LoVo (cell line): ENCODE results near the gene KIF21B.

Source experiments
- DNase-seq: peaks from one replicate; pipeline ENCODE4 v3.0.0-alpha.2; 2016; ENCODE audit warnings: low spot score

KIF21B gene

DNA sequence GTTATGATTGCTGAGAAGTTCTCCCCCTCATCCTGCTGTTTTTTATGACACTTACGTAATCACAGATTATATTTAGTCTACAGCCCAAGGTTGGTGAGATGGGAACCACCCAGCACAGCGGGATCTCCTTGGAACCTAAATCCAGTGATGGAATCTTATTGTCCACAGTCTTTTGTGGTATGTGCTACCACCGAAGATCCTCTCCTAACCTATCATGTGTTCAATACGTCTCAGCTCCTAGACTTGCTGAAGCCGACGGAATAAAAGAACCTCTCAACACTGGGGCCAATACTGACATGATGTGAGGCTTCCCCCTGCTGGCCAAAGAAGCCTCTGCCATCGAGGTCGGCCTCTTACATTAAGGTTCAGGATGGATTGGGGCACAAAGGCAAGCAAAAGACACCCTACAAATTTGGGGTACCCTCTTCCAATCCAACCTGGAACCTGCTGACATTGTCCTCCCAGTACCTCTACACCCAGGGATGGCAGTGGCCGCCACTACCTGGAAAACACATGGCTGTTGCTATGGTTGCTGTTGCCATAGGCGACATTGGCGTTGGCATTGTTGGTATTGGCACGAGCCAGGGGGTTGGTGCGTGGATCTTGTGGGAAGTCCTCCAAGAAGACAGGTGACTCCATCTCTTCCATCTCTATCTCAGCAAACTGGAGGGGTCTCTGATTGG, 19.4 kb upstream of the KIF21B start:
- DNase-seq = peak; percentile 64

GRCh38 chr1:201041011-201041410, 17.5 kb upstream of the KIF21B start:
- DNase-seq = no peak

DNA sequence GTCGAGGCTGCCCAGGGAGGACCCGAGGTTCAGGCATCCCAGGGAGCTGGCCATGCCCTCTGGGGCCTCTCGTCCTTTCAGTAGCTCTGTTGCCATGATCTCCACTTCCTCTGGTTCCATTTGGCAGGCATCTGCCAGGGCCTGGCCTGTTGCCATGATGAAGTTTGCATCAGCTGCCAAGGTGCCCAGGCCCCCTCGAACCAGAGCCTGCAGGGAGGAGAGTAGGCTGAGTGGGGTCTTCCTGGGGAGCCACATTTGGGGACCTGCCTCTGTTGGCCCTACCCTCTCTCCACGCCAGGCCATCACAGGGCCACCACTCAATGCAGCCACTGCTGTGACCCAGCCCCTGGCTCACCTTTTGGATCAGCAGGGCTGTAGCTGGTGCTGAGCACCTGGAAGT, 16.4 kb upstream of the KIF21B start:
- DNase-seq = no peak

- no peak for DNase-seq
Observed at GRCh38 chr1:201039418-201039817, 15.9 kb upstream of the KIF21B start.

GRCh38 chr1:201038186-201038876, 14.8 kb upstream of the KIF21B start:
- no peak for DNase-seq

- no peak for DNase-seq
Observed at GRCh38 chr1:201036188-201036842, 12.8 kb upstream of the KIF21B start.

GRCh38 chr1:201034671-201035070, 11.2 kb upstream of the KIF21B start:
- DNase-seq = no peak

GRCh38 chr1:201032408-201032807, 8.9 kb upstream of the KIF21B start:
- DNase-seq = no peak

GRCh38 chr1:201028461-201028889, 5.0 kb upstream of the KIF21B start:
- DNase-seq = peak; percentile 50

DNA sequence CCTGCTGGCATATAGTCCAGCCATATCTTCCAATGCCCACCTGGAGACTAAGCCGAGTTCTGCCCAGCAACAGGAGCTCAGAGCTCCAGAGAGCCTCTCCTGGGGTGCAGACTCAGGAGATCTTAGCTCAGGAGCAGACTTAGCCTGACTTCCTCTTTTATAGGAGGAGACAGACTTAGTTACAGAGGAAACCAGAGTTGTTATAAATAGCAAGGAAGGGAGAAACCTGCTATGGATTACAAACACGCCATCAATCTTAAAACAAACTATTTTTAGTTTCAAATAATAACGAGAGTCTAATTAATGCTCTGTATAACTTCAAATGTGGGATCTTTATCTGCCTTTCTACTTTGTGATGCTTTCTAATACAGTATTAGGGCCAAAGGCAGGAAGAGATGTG, 3.3 kb upstream of the KIF21B start:
- no peak for DNase-seq

DNA sequence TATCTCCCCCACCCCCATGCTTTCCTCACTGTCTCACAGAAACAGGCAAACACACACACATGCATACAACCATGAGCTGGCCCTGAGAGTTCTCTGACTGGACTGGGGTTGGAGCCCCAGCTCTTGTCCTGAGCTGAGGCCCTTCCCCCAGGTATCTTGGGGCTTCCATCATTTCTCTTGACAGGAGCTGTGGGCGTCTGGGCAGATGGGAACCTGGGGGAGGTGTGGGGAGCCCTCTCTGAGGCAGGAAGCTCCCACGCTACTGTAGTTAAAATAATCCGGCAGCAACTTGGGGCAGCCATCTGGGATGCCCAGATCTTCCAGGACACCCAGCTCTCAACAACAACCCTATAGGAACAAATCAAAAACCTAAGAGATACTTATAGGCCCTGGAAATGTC, 2.7 kb upstream of the KIF21B start:
- no peak for DNase-seq

- DNase-seq = no peak
Observed at GRCh38 chr1:201025571-201026002, 2.1 kb upstream of the KIF21B start.

DNA sequence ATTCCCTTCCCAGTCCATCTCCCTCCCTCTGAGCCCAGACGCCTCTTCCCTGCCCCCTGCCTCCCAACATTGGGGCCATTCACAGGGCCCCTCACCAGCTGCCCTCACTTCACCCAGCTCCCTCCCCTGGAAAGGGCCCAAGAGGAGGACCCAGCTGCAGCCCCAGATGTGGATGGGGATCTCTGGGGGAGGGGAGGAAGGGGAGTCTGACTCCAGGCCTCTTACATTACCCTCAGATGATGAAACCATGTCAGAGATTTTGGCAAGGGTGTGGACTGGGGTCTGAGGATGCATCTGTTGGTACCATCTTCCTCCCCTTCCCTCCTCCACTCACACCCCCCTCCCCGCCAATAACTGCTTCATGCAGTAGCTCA, 1.1 kb upstream of the KIF21B start:
- no peak for DNase-seq

DNA sequence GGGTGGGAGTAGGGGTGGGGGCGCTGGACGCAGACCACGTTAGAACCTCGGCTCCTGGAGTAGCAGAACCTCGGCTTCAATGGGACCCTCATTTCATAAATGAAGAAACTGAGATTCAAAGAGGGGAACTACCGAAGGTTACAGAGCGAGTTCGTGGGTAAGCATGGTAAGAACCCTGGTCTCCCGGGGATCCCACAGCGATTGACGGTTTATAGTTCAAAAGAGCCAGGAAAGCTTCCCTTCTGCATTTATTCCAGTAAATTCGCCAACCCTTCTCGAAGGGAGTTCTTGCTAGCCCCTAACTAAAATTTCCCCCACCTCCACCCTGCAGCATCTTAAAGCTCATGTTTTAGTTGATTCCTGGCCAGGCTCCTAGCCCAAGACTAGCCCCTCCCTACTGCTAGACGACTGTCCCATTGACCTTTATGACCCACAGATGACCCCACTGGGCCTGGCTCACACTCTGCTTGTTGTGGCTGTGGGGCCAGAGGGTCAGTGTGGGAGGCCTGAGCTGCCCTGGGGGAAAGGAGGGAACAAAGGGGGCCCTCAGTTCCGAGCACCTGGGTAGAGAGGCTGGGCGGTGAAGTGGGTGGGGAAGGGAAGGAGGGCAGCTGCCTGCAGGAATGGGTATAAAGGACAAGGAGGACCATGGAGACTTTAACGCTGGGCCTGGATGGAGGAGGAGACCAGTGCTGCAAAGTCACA, 558 bp upstream of the KIF21B start:
- DNase-seq = no peak

DNA sequence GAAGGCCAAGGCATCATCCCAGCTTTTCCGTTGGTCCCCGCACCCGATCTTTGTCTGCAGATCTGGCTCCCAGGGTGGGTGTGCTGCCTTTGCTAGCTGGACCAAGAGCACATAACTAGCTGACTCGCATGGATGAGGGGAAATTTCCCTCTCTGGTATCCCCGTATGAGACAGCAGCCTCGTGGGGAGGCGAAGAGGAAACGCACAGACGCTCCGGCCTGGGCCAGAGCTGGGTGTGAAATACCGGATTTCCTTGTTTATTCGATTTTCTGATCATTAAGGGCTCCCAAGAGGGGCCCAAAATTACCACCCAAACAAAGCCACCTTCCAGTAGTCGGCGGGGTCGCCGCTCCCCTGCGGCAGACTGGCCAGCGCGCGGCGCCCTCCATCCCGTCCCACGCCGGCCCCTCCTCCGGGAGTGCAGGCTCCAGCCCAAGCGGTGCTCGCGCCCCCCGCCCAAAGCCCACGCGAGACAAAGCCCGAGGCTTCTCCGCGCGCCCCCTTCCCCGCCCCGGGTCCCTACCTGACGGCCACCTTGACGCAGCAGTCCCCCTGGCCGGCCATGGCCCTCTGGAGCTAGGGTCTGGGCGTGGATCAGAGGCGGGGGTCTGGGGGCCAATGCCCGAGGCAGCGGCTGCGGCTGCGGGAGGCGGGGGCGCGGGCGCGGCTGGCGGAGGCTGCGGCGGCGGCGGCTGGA, 546 bp downstream of the KIF21B start:
- no peak for DNase-seq

- no peak for DNase-seq
Observed at GRCh38 chr1:201022493-201022819, 1.1 kb downstream of the KIF21B start.

- DNase-seq = no peak
Observed at GRCh38 chr1:201021630-201022492, 1.7 kb downstream of the KIF21B start.

DNA sequence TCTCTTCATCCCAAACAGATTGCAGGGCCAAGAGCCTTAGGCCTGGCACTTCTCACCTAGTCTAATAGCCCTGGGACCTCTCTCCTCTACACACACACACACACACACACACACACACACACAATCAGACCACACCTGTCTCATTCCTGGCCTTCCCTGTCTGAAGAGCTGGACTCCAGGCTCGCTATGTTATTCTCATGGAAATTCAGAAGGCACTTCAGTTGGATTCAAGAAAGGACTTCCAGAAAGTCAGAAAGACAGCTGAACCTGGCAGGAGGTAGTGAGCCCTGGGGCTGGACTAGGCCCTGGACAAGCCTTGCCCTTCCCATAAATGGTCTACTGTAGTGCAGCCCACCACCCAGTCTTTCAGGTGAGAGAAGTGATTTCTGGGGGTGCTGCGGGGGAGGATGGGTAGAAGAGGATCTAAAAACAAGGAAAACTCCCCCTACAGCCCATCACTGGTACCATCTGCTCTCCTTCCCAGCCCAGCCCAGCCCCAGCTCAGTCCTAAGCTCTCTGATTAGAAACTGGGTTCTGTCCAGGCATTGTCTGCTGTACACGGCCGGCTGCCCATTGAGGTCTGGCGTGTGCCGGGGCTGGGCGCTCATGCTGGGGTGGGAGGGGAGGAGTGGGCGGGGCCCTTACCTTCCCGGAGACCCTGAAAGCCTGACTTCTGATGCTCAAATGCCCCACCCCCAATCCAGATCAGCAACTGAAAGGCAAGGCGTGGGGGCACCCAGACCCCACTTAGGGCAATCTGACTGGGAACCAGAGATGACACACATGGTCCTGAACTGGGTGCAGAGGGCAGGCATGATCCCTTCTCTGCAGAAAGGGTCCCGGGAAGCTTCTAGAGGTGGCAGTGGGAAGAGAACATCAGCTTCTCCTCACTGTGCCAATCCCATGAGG, 2.5 kb downstream of the KIF21B start:
- no peak for DNase-seq

DNA sequence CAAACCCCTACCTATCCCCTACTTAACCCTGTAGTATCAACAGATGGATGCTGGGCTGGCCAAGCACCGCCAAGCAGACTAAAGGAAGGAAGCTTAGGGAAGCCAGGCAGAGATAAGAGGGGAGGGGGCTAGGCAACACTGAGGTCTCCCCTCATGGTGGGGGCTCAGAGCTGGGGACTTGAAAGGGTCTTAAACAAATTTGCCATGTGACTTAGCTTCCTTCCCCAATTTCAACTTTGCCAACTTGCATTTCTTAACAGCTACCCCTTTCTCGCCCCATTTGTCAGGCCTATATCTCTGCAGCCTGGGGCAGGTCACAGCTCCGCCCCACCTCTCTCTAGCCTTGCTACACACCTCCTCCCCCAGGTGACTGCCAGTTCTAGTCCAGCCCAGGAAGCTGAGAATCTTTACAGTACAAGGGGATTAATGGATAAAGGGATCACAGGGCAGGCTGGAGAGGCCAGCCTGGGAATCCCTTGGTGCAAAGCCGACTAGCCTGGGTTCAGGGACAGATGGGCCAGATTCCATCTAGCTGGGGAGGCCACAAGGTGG, 3.4 kb downstream of the KIF21B start:
- DNase-seq = peak; percentile 49
